Hematopoietic multipotent progenitor cell treated with erythropoietin and hydrocortisone succinate and interleukin-3 and kit ligand, for 8 days (in vitro differentiated cells): ENCODE measurements around the gene TNNI3.
"Not testable (repeated sequence)": the region's sequence is repeated elsewhere in the genome, so short reads cannot be mapped to it uniquely, and the experiment has no call there.

ENCODE experiments used
- DNase-seq: peaks from one replicate; pipeline ENCODE4 v3.0.0-alpha.2; 2015

TNNI3 gene

DNA sequence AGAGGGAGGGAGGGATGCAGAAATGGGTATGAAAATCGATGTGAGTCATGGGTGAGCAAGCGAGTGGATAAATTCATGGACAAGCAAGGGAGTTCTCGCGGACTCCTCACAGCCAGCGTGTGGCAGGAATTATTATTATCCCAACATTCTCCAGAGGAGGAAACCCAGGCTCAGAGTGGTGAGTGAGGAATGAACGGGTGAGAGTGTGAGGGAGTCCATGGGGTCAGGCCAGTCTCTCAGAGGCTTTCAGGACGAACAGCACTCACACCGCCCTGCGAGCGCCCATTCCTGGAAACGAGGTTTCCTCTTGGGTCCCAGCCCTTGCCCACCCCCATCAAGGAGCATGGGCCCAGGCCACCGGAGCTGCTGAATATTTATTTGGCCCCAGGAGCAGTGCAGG lies 15.2 kb upstream of the TNNI3 start:
- no peak for DNase-seq

DNA sequence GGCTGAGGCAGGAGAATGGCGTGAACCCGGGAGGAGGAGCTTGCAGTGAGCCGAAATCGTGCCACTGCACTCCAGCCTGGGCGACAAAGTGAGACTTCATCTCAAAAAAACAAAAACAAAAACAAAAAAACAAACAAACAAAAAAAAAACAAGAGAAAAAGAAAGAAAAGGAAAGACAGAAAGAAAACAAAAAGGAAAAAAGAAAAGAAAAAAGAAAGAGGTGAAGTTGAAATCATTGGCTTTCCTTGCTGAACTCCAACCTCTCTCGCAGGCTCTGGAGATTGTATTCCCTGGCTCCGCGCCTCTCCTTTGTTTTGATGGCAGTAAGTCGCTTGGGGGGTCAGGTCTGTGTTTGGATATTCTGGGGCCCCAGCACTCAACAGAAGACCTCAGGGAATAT lies 14.8 kb upstream of the TNNI3 start:
- not testable (repeated sequence) for DNase-seq

DNA sequence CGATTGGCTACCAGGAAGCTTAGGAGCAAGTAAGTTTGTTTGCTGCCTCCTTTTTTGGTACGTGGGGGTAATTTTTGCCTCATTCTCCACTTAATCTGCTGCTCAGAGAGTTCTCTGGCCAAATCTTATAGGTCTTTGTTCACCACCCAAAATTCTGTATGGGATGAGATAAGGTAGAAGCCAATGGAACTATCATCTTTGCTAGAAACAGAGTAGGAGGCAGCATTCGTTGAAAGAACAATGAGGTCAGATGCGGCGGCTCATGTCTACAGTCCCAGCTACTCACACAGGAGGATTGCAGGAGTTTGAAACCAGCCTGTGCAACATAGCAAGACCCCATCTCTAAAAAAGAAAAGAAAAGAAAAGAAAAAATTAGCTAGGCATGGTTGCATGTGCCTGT lies 13.9 kb upstream of the TNNI3 start:
- peak; percentile 31 for DNase-seq

DNA sequence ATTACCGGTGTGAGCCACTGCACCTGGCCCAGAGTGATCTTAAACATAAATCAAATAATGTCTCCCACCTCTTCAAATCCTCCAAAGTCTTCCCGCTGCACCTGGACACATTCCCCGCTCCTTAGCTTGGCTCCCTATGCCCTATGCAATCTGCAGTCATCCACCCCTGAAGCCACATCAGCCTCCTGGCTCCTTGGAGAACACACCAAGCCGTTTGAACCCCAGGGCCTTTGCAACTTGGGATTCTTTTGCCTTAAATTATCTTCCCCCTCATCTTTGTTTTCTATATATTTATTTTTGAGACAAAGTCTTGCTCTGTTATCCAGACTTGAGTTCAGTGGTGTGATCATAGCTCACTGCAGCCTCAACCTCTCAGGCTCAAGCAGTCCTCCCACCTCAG lies 11.6 kb upstream of the TNNI3 start:
- DNase-seq = no peak

DNA sequence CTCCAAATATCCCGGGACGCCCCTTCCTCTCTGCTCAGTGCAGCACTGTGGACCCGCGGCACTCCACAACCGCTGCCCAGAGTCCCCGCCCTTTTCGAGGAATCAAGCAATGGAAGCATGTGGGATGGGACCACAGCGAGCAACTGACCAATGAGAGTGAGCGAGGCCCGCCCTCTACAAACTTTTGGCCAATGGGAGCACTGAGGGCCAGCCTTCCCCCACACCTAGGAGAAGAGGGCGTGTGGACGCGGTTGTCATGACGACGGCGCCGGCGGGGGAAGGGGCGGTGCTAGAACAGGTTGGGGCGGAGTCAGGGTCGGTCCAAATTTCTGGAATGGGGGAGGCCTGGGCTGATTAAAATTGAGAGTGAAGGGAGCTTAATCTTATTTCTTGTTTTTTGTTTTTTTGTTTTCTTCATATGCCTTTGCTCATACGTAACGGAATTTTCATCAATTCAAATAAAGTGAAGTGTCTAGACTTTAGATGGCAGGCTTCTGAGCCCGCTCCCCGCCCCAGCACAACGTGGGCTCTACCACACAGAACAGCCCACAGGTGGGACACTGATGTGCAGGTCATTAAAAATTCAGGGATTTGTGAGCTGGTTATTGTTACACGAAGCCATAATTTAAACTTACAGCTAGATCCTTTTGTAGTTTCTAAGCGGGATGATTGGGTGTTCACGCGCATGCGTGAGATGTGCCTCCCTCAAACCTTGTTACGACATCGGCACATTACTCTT lies 9.2 kb upstream of the TNNI3 start, which contains the start of gene DNAAF3:
DNAAF3 (minus strand) TSS at position 84 of the 739 bp plus-strand sequence. CDS start 200 bp downstream, outside the sequence.
- DNase-seq = peak; percentile 98

DNA sequence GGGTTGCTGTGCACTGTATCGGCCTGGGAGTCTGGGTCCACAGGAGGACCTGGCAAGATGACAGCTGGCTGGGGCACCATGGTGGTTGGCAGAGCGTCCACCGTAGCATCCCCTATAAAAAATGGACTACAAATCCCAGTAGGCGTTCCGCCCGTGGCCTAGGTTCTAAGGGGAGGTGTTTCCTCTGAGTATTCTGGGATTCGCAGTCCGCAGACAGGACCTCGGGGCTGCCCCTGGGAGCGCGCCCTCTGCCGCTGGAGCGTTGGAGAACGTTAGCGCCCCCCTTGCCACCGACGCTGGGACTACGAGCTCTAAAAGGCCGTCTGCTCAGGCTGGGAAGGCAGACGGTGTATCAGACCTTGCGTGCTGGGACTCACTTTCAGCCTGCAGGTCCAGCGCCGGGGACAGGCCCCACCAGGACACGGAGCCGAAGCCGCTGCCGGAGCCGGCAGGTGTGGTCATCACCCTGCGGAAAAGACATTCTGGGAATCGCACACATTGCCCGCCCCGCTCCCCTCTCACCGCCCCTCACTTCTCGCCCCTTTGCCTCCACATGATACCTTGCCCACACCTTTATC lies 8.5 kb upstream of the TNNI3 start:
- peak; percentile 90 for DNase-seq

DNA sequence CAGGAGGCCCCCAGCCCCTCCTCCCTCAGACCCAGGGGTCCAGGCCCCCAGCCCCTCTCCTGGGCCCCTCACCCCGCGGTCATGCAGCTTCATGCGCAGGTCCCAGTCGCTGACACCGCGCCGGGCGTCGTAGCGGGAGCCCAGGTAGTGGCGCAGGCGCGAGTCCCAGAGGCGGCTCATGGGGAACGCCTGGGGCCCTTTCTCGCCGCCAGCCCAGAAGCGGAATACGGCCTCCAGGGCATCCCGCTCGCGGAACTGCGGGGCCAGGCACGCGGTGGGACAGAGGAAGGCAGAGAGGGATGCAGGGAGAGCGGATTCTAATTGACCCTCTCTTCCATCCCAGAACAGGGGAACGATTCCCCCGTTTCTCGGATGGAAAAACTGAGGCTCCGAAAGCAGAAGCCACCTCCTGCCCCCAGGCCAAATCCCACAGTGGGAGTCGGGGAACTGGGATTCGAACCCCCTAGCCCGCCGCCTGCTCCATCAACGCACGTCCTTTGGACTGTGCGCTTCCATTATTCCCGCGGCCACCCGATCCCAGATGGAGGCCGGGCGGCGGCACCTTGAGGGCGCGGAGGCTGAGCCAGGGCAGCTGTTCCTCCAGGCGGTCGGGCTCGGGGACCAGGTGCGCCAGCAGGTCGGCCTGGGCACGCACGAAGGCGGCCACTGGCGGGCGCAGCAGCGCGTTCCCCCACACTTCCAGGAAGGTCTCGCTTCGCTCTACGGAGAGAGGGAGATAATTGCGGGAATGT lies 4.2 kb upstream of the TNNI3 start:
- DNase-seq = no peak

DNA sequence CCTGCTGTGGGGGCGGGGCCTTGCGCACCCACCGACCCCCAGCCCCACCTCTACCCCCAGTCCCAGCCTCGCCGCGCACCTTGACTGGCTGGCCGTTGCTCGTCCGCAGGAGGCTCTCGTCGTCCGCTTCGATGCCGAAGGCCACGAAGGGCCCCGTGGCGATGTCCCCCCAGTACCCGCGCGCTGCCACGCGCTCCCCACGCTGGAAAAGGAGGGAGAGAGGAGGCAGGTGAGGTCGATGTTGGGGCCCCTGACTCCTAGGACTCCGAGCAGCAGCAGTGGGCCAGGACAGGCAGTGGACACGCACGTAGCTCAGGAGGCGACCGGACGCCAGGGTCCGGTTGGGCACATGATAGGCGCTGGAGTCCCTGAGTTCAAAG lies 3.4 kb upstream of the TNNI3 start:
- no peak for DNase-seq

DNA sequence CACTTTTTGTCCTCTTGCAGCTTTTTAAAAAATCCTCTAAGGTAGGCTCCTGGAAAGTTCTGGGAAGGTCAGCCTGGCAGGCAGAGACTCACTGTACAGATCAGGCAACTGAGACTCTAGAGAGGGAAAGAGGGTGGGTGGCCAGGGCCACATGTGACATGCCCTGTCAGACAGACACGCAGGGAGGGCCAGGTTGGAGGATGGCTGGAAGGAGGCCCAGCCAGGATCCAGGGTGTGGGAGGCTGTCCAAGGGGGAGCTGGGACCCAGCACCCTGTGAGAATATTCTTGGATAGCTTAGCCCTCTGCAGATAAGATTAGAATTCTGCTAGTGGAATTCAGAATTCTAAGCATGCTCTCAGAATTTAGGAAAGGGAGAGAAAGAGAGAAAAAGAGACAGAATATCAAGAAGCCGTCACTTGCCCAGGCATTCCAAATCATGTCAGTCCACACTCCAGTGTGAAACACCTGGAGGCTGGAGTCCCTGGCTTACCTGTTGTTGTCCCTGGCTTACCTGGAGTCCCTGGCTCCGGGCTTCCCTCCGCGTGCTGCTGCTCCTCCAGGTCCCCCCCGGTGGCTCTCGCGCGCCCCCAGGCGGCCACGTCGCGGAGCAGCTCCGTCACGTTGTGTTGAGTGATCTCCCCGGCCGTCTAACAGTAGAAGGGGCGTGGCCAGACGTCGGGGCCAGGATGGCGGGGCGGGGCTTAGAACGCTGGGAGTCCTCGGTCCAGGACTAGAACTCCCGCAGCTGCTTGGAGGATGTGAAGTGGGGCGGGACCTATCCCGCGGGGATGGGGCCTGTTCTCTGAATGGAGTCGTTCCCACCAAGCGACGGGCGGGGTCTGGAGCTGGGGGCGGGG lies 2.8 kb upstream of the TNNI3 start:
- peak; percentile 93 for DNase-seq

DNA sequence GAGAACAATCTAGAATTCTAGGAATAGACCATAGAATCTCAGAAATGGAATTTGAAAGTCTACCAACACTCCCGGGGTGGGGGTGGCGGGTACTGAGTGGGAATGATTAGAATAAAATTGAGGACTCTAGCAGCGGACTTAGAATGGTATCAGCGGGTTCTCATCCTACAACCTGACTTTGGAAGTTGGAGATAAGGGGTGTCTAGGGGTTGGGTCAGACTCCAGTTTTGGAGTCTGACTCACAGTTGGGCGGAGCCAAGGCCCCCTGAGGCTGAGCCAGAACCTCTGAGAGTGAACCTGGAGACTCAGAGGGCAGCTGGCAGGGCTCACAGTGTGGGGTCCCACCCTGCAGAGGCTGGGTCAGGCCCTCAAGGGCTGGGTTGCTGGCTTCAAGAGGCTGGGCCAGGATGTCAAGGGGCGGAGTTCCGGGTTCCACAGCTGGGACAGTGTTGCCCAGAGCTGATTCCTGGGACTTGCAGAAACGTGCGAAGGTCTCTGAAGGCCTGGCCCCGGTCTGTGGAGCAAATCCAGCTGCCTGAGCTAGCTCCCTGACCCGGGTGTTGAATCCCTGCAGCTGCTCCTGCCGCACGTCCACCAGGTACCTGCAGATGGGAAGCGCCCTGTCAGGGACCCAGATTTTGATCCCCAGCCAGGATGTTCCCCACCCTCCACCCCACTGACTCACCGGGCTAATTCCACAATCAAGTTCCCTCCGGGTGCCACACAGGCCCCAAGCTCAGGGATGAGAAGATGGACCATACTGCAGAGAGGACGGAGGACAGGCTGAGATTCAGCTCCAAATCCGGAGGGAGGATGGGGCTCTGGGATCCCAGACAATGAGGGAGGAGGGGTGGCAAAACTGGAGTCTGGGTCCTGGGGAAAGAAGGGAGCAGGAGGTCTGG lies 1.6 kb upstream of the TNNI3 start:
- peak; percentile 98 for DNase-seq

DNA sequence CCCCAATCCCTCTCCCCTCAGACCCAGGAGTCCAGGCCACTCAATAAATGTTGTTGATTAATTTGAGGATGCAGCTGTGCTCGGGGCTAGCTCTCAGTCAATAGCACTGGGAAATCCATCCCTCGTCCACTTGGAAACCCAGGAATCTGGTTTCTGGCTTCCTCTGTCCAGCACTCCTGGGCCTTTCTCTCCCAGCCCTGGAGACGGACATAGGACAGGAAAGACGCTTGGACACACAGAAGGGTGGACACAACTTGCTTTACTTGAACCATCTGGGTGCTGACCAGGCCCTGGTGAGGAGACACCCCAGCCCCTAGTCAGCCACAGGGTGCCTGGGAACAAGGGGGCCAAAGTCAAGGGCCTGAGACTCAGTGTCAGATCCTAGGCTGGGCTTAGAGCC lies 891 bp upstream of the TNNI3 start:
- DNase-seq = no peak

DNA sequence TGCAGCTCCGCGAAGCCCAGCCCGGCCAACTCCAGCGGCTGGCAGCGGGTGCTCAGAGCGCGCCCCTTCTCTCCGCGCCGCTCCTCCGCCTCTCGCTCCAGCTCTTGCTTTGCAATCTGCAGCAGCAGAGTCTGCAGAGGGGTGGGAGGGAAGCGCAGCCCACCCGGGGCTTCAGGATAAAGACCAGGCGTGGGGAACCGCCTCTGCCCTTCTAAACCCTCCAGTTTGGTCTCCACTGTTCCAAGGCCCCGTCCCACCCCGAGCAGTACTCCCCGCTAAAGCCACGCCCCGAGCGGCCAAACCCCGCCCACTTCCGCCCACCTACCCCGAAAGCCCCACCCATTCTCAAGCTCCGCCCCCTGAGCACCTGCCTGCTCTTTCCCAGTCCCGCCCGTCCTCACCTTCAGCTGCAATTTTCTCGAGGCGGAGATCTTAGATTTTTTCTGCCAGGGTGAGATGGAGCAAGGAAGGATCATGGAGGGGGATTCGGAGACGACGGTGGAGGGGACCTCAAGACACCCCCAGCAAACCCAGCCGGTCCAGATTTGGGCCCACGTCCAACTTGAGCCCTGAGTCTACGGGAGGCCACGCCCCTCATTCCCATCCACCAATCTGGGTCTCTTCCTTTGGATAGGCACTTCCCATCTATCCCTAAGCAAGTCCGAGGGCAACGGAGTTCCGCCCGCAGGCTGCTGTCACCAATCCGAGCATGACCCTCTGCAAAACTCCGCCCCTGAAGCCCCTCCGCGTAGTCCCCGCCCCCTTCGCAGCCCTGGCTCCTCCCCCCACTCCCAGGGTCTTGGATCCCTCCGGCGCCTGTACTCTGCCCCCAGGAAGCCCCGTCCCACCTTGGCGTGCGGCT lies 1.1 kb downstream of the TNNI3 start:
- peak; percentile 20 for DNase-seq

DNA sequence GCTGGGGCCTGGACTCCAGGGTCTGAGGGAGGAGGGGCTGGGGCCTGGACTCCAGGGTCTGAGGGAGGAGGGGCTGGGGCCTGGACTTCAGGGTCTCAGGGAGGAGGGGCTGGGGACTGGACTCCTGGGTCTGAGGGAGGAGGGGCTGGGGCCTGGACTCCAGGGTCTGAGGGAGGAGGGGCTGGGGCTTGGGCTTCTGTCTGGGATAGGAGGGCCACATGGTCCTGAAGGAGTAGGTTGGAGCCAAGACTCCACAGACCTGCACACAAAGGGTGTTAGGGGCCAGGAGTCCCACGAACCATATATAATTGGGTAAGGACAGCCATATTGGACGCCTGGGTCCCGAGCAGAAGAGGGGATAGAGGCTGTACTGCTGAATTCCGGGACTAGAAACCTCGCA lies 1.7 kb downstream of the TNNI3 start:
- not testable (repeated sequence) for DNase-seq

DNA sequence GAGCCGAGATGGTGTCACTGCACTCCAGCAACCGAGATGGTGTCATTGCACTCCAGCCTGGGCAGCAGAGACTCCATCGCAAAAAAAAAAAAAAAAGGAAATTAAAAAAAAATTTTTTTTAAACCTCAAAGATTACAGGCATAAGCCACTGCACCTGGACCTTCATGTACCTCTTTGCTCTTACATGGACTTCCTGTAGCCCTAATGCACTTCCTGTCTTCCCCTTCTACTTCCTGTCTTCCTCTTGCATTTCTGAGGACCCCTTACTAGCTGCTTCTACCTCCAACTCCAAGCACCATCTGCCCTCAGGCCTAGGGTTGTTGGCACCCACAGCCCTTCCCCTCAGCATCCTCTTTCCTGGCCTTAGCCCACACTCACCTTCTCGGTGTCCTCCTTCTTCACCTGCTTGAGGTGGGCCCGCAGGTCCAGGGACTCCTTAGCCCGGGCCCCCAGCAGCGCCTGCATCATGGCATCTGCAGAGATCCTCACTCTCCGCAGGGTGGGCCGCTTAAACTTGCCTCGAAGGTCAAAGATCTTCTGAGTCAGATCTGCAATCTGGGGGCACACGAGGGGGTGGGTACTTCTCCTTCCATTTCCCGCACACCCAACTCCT lies 3.8 kb downstream of the TNNI3 start:
- DNase-seq = no peak

DNA sequence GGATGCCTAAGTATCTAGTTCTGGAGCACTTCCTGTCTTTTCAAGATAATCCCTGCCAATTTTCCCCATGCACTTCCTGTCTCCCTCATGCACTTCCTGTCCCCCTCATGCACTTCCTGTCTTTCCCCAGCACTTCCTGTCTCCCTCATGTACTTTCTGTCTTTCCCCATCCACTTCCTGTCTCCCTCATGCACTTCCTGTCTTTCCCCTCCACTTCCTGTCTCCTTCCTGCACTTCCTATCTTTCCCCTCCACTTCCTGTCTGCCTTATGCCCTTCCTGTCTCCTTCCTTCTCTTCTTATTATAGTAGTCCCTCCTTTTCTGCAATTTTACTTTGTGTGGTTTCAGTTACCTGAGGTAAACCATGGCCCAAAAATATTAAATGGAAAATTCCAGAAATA lies 5.5 kb downstream of the TNNI3 start:
- no peak for DNase-seq

DNA sequence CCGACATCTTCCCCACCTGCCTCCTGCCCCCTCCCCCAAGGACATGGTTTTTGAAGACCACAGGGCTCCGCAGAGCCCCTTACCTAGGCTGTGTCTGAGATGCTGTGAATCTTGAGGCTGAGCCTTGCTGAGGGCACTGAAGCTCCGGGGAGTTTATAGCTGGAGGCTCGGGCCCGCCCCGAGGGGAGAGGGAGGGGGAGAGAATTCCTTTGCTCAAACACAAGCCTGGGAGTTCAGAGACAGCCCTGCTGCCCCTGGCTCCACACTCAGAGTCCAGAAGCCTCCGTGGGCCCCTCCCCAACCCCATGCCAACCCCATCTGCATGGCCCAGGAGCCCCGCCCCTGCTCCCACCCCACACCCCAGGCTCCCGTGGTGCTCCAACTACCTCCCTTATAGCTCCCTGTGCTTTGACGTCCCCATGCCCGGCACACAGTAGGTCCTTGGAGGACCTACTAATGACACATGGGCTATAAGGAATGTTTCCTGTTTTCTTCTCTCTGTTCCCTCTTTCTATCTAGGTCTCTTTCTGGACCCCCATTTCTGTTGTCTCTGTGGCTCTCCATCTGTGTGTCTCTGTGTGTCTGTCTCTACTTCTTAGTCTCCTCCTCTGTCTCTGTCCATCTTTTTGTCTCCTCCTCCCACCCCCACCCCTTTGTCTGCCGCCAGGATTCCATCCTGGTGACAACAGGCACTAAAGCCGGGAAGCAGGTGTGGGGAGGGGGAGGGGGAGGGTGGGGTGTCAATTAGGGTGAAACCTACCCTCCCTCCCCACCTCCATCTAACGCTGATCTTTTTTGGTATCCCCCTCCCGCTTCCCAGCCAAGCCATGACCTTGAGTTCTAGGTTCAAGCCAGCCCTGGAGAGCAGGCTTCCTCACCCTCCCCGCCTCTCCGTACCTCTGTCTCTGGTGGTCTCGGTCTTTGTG lies 8.2 kb downstream of the TNNI3 start, which contains the start of gene TNNT1:
TNNT1 (minus strand) TSS at position 129 of the 926 bp plus-strand sequence. CDS start 2,049 bp downstream, outside the sequence.
- no peak for DNase-seq

DNA sequence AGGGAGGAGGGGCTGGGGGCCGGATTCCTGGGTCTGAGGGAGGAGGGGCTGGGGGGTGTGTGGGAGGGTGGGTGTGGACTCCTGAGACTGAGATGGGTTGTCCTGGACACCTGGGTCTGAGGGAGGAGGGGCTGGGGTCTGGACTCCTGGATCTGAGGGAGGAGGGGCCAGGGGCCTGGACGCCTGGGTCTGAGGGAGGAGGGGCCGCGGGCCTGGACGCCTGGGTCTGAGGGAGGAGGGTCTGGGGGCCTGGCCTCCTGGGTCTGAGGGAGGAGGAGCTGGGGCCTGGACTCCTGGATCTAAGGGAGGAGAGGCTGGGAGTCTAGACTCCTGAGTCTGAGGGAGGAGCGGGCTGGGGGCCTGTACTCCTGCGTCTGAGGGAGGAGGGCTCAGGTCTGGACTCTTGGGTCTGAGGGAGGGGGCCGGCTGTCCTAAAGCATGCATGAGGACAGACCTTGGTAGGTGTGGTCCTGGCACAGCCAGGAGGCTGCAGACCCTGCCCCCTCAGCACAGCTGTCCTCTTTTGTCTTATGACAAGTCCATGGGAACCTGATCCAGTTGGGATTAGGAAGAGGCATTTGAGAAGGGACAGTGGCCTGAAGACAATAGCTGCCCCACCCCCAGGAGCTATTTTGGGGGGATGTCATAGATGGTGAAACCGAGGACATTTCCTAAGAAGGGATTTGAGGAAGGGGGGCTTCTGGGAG lies 9.8 kb downstream of the TNNI3 start:
- no peak for DNase-seq

DNA sequence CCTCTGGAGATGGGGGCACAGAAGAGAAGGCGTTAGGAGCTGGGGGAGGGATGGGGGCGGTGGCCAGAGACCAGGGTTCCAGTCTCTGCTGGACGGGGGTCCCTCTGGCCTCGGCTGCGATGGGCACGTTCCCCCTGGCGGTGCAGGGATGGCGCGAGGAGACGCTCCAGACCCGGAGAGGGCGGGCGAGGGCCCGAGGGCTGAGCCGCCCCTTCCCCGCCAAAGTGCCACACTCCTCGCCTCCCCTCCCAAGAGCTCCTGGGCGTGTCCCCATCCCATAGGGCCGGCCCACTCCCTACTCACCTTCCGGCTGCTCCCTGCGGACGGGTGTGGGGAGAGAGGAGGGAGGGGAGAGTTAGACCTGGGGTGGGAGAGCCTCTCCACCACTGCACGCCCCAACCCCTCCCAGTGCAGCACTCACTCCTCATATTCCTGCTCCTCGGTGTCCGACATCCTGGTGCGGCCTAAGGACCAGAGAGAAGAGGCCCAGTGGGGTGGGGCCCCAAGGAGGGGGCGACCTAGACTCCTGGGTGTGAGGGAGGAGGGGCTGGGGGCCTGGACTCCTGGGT lies 10.7 kb downstream of the TNNI3 start:
- DNase-seq = no peak
